Testis (tissue), 3 donors: Measurements from ENCODE around the gene EID2. TPM values are rescaled to one million over a fixed set of nuclear protein-coding genes. Genes with fewer than 3 reads are reported as not detected.
A peak's percentile ranks its signal among the peaks of the same experiment; 100 is the strongest.

Source experiments
- DNase-seq: peaks from one replicate; pipeline ENCODE4 v3.0.0-alpha.2; 2019
- H3K27ac ChIP-seq, 2 donors: fragments of 200-600 bp; sonication (generic); one replicate each; pipeline ENCODE4 v1.5.1; 2019
- H3K27me3 ChIP-seq: fragments of 200-600 bp; sonication (generic); one replicate; pipeline ENCODE4 v1.5.1; 2019
- H3K36me3 ChIP-seq: fragments of 200-600 bp; sonication (generic); one replicate; pipeline ENCODE4 v1.5.1; 2017; ENCODE audit warnings: low read depth; ENCODE audit errors: missing control alignments
- H3K4me1 ChIP-seq: fragments of 200-600 bp; sonication (generic); one replicate; pipeline ENCODE4 v1.5.1; 2019
- H3K4me3 ChIP-seq, 2 donors: fragments of 200-600 bp; sonication (generic); one replicate each; pipeline ENCODE4 v1.5.1; 2017 to 2019
- H3K9me3 ChIP-seq: fragments of 200-600 bp; sonication (generic); one replicate; pipeline ENCODE4 v1.5.1; 2017
- CTCF ChIP-seq, 3 experiments: fragments of 450-650 bp in 2 of 3; fragments of 200-600 bp in 1 of 3; sonication (generic) in 1 of 3; IDR thresholded peaks; one replicate each; pipeline ENCODE4 v1.5.1; 2016 to 2019; ENCODE audit warnings: antibody characterized with exemption in 3 of 3, mild to moderate bottlenecking in 2 of 3, moderate library complexity in 1 of 3
- POLR2A ChIP-seq: fragments of 450-650 bp; IDR thresholded peaks from one replicate; pipeline ENCODE4 v1.6.1; 2017; ENCODE audit warnings: antibody characterized with exemption, mild to moderate bottlenecking, moderate library complexity
- WGBS, 2 donors: methylation state at CpG; one replicate each; pipeline ENCODE4 v1.1.5; 2018; 5-methylcytosine and 5-hydroxymethylcytosine counted together
- intact Hi-C: fragments of 100-400 bp; cut with DNase I; formaldehyde crosslinking; loops from one replicate; pipeline ENCODE4 v1.15.1; 2023; ENCODE audit warnings: low total_unique reads
- polyA plus RNA-seq: library from polyadenylated mRNA; stranded (reverse); fragments of 350-450 nt; fragmentation: Illumina TruSeq; extraction: RNeasy Lipid Tissue Mini Kit (QIAGEN cat#74804); gene quantifications from one replicate; pipeline ENCODE4 v1.2.3, GENCODE V29; 2014; ENCODE audit warnings: low read depth, low replicate concordance; ENCODE audit not compliant: insufficient read depth
- total RNA-seq, 2 donors: library from RNA; depleted of rRNA; stranded (reverse); fragments of >200 nt; gene quantifications; one replicate each; pipeline ENCODE4 v1.2.3, GENCODE V29; 2016

The EID2 gene
- total and polyA plus RNA-seq, 3 donors from 2014 or later, result 15.0 to 26.7 (median 23.9) TPM

- Histone ChIP-seq H3K4me1 (peaks cover 3% of the 10 kb centered on the region), H3K9me3 (no peaks in the 10 kb centered on the region), H3K4me3 (peak within 1 kb of the TSS; percentile 37), H3K27ac (no peak within 1 kb of the TSS), H3K36me3 (no peaks in the 10 kb centered on the region), H3K27me3 (peaks cover 3% of the 10 kb centered on the region)
- intact Hi-C loops, result no loop called here
- no peak for DNase-seq
- TF ChIP-seq CTCF (IDR thresholded peaks at IDR 0.05) (no peak), POLR2A (no peak)
- WGBS, 2 donors, result 0 to 1% methylated on average over 26 to 55 of the region's 56 CpGs
Measured at GRCh38 chr19:39514840-39515550, 25.0 kb downstream of the EID2 start, which contains the start of gene SELENOV. SELENOV (plus strand) TSS chr19:39515139; CDS start chr19:39515213, 74 bp downstream.

DNA sequence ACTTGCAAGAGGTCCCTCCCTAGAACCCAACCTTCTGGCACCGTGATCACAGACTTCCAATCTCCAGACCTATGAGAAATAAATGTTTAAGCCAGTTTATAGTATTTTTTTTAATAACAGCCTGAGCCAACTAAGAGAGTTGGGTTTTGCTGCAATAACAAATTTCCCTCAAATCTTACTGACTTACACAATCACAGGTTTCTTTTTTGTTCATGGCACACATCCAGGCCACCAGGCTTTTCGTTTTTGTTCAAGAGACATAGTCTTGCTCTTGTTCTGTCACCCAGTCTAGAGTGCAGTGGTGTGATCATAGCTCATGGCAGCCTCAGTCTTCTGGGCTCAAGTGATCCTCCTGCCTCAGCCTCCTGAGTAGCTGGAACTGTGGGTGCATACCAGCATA is 27.0 kb downstream of the EID2 start:
- intact Hi-C loops, result no loop called here
- Histone ChIP-seq H3K4me1 (peaks cover 3% of the 10 kb centered on the region), H3K36me3 (no peaks in the 10 kb centered on the region), H3K27me3 (peaks cover 3% of the 10 kb centered on the region), H3K4me3 (no peak overlapping the region), H3K27ac (no peak overlapping the region), H3K9me3 (no peaks in the 10 kb centered on the region)
- TF ChIP-seq CTCF (IDR thresholded peaks at IDR 0.05), result no peak
- no peak for TF ChIP-seq POLR2A
- DNase-seq, result no peak
- WGBS, 2 donors, result 67 to 70% methylated on average over 2 of the region's 2 CpGs

- TF ChIP-seq CTCF (IDR thresholded peaks at IDR 0.05), result no peak
- no peak for TF ChIP-seq POLR2A
- 58 to 68% methylated on average over 2 of the region's 2 CpGs for WGBS, 2 donors
- H3K9me3 ChIP-seq, result no peaks in the 10 kb centered on the region
- no peak for DNase-seq
- no peaks in the 10 kb centered on the region for H3K27me3 ChIP-seq
- no peaks in the 10 kb centered on the region for H3K36me3 ChIP-seq
- H3K4me1 ChIP-seq, result no peaks in the 10 kb centered on the region
- no peak overlapping the region for H3K4me3 ChIP-seq
- intact Hi-C loops, result no loop called here
- no peak overlapping the region for H3K27ac ChIP-seq
Measured at GRCh38 chr19:39509233-39509632, 30.7 kb downstream of the EID2 start.

- TF ChIP-seq POLR2A (no peak), CTCF (IDR thresholded peaks at IDR 0.05) (no peak)
- 52 to 85% methylated on average over 9 of the region's 9 CpGs for WGBS, 2 donors
- no peak overlapping the region for H3K27ac ChIP-seq
- H3K36me3 ChIP-seq, result no peaks in the 10 kb centered on the region
- intact Hi-C loops, result no loop called here
- no peaks in the 10 kb centered on the region for H3K27me3 ChIP-seq
- no peak for DNase-seq
- no peak overlapping the region for H3K4me3 ChIP-seq
- no peaks in the 10 kb centered on the region for H3K9me3 ChIP-seq
- H3K4me1 ChIP-seq, result no peaks in the 10 kb centered on the region
Measured at GRCh38 chr19:39508629-39509028, 31.3 kb downstream of the EID2 start.
